HG03442 (cell line): ENCODE data around the gene MLXIP.

Source experiments
- ATAC-seq: cut with Tn5 transposase; IDR thresholded peaks from one replicate; pipeline ENCODE4 v1.9.1; 2021; ENCODE audit warnings: mild to moderate bottlenecking, moderate library complexity; ENCODE audit not compliant: unreplicated experiment

Gene MLXIP

DNA sequence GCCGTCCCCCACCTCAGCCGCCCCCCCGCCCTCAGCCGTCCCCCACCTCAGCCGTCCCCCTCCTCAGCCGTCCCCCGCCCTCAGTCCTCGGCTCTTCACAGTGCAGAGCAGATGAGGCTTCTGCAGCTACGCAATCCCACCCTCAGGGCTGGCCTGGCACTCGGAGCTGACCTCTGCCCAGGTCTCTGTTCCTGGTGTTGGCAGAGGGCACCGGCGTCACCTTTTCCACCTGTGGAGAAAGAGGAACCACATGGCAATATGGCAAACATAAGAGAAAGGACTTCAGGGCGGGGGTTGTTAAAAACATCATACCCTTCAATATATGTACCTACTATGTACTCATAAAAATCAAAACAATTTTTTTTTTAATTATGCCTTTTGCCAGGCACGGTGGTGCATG, 45.8 kb downstream of the MLXIP start:
- no peak for ATAC-seq

DNA sequence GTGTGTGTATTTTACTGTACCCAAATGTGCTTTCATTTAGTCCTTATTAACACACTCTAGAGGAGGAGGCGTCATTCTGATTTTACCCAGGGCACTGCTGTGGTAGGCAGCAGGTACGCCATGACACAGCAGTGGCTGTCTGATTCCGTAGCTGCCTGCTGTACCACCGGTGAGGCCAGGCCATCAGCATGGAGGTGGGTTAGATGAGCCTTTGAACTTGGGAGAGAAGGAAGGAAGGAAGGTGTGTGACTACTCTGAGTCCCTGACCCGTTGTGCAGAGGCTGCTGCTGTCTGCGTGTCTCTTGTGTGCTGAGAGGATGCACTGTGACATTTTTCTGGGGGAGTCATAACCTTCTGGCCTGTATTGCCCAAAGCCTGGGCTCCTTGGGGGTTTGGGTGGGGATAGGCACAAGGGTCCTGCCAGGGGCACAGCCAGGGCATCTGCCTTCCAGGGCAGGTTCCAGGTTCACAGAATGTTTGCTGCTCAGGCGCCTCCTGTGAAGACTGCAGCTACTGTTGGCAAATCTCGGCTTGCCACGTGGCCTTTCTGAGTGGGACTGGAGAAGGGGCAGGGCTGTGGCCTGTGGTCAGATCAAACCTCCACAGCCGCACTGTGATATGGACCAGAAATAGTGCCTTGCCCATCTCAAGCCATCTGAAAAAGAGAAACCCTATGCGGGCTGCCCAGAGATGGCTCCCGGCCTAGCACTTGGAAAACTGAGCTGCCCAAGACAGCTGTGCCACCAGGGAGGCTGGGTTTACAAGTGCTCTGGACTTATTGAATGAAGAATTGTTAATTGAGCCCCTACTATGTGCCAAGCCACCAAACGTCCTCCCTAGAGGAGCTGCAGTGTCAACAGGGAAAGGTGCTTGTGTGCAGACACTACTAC, 47.1 kb downstream of the MLXIP start:
- ATAC-seq = no peak

DNA sequence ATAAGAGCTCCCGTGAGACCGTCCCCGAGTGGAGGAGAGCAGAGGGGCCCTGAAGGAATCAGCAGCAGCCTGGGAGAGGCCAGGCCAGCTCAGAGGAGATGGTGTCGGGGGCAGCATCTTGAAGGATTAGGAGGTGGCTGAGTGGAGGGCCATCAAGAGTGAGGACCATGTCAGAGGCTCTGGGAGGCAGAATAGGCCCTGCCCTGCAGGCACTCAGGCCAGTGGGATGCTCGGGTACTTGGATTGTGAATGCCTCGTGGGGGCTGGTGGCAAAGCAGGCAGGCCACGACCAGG, 47.7 kb downstream of the MLXIP start:
- ATAC-seq = no peak

- ATAC-seq = no peak
These were observed 48.4 kb downstream of the MLXIP start for GRCh38 chr12:122126713-122127597.

DNA sequence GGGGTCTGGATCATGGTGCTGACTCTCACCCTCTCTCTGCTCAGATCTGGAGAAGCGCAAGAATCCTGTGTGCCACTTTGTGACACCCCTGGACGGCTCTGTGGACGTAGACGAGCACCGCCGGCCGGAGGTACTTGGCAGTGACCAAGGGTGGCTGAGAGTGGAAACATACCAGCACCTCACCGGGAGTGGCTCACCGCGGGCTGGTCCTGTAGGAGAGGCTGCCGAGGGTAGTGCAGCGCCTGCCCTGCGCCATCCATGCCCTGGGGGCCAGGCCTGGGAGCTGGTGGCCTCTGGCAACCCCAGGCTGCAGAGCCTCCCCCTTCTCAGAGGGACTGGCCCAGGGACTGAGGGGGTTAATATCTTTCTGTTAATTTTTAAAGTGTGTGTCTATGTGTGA, 49.3 kb downstream of the MLXIP start:
- no peak for ATAC-seq

GRCh38 chr12:122128481-122128880, 49.9 kb downstream of the MLXIP start:
- ATAC-seq = no peak

GRCh38 chr12:122129131-122129530, 50.6 kb downstream of the MLXIP start:
- ATAC-seq = no peak

GRCh38 chr12:122130150-122130549, 51.6 kb downstream of the MLXIP start:
- ATAC-seq = no peak

DNA sequence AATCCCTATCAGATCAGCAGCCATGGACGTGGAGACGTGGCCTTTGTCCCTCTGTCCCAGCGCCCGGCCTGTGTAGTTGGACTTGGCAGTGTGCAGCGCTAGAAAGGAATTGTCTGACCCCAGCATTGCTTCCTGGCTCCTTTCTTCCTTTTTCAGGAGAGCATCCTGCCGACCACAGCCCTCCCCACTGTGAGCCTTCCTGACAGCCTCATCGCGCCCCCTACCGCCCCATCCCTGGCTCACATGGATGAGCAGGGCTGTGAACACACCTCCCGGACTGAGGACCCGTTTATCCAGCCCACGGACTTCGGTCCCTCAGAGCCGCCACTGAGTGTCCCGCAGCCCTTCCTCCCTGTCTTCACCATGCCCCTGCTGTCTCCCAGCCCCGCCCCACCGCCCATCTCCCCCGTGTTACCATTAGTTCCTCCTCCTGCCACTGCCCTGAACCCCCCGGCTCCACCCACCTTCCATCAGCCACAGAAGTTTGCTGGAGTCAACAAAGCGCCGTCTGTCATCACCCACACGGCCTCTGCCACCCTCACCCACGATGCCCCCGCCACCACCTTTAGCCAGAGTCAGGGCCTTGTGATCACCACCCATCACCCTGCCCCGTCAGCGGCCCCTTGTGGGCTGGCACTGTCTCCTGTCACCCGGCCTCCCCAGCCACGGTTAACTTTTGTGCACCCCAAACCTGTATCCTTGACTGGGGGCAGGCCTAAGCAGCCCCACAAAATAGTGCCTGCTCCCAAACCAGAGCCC, 54.8 kb downstream of the MLXIP start:
- no peak for ATAC-seq

DNA sequence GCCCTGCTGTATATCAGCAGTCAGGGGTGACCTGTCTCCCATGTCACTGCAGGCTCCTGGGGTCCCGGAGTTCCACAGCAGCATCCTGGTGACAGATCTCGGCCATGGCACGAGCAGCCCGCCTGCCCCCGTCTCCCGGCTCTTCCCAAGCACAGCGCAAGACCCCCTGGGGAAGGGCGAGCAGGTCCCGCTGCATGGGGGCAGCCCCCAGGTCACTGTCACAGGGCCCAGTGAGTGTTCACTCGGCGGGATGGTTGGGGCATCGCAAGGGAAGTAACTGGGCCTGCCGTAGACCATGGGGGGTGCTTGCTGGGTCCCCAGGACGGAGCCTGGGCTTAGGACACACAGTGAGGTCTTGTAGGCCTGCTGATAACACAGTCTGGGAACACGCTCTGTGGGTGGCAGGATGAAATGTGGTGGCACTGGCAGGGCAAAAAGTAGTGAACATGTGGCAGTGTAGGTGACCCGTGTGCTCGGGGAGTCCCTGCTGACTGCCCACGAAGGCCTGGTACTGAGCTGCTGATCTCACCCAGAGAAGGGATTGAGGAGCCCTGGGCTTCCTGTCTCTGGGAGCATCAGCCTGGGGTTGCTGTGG, 57.0 kb downstream of the MLXIP start:
- ATAC-seq = no peak

DNA sequence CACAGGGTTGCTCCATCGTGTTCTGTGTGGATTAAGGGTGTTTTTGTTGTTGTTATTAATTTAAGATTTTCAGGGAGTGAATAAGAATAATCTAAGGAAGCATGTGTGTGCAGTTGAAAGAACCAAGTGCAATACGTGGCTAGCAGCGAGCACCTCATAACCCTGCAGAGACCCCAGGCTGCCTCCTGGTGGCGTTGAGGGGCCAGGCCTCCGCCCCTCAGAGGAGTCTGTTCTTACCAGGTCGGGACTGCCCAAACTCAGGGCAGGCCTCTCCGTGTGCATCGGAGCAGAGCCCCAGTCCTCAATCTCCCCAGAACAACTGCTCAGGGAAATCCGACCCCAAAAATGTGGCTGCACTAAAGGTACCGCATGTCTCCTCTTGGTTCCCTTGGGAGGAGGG, 58.7 kb downstream of the MLXIP start:
- ATAC-seq = no peak

DNA sequence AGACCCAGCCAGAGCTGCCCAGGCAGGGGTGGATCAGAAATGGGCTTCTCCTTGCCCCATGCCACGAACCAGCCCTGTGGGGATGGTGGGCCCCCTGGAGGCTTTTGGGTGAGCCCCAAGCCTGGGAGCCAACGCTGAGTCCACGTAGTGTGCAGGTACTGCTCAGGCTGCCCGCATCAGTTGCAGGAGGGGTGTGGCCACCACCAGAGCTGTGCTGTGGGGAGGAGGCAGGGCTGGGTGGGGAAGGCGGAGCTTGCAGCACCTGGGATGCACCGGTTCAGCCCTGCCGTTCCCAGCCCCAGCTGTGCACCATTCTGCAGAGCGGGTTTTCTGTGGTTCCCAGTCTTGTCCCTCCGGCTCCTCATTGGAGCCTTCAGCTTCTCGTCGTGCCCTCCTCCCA, 59.1 kb downstream of the MLXIP start:
- no peak for ATAC-seq

DNA sequence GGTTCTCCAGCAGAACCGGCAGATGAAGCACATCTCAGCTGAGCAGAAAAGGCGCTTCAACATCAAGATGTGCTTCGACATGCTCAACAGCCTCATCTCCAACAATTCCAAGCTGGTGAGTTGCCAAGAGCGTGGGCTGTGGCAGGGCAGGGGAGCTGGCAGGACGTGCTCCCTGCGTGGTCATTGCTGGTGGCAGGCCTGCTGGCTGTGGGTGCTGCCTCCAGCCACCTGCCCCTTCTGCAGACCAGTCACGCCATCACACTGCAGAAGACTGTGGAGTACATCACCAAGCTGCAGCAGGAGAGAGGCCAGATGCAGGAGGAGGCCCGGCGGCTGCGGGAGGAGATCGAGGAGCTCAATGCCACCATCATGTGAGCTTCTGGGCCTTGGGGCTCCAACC, 59.6 kb downstream of the MLXIP start:
- no peak for ATAC-seq

DNA sequence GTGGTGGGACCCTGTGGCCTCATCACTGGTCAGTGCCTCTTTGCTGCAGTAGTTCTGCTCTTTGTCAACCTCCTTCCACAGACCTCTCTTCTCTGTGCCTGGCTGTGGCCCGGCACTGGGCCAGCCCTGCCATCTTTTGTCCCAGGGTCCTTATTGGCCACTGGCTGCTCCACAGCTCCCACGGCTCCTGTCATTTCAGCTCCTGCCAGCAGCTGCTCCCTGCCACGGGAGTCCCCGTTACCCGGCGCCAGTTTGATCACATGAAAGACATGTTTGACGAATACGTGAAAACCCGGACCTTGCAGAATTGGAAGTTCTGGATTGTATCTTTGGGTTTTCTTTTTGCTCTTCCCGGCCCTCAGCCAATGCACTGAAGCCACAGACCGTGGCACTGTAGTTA, 60.1 kb downstream of the MLXIP start:
- no peak for ATAC-seq

GRCh38 chr12:122139266-122139665, 60.7 kb downstream of the MLXIP start:
- ATAC-seq = no peak

DNA sequence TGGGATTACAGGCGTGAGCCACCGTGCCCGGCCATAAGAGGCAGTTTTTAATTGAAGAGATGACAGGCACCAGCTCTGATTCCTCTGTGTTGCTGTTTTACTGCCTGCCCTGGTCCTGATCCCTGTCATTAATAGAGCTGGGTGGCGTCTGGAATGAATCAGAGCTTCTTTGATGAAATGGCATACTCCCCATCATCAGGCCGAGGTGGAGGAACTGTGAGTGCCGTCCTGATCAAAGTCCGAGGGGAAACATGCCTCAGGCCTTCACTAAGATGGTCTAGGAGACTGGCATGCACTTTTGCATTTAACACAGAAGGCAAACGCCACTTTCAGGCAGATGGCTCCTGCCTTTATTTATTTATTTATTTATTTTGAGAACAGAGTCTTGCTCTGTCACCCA, 61.4 kb downstream of the MLXIP start:
- no peak for ATAC-seq

- no peak for ATAC-seq
These were observed 62.1 kb downstream of the MLXIP start for GRCh38 chr12:122140467-122141257.

DNA sequence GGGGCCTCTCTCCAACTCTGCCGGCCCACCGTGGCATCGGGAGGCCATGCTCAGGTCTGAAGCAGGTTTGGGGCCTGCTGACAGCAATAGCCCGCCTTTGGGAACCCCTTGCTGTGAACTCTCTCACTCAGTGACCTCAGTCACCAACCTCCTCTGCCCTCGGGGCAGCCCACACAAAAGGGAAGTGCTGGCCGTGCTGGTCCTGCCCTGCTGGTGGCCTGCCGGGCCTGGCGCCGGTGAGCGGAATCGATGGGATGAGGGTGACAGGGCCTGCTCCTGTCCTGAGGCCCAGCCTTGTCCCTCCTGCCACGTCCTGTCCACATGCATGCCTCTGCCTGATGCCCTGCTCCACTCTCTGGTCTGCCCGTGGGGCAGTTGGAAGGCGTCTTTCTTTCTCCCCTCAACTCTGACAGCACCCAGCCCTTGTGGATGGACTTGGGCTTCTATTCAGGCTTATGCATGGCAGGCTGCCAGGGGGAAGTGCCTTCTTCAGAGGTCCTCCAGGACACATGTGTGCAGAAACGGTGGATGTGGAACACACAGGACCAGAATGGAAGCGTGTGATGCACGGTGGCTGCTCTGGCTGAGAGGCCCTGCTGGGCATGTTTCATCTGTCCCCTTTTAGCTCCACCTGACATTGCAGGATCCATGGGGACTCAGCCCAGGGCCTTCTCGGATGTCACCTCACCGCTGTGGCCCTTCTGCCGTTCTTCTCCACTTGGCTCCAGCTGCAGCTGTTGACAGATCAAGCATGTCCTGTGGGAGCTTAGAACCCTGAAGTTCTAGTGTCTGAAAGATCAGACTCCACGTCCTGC, 63.6 kb downstream of the MLXIP start:
- ATAC-seq = no peak

GRCh38 chr12:122142857-122143256, 64.3 kb downstream of the MLXIP start:
- no peak for ATAC-seq
